ENCODE data around the gene ENOX1. TPM values are rescaled to one million over a fixed set of nuclear protein-coding genes. Genes with fewer than 3 reads are reported as not detected.
"Not testable (repeated sequence)": the region's sequence is repeated elsewhere in the genome, so short reads cannot be mapped to it uniquely, and the experiment has no call there.

The ENOX1 gene
- total RNA-seq, 3 donors from 2014 or later (not counting 1 experiment from before 2014, with no cell fraction given), result not detected

DNA sequence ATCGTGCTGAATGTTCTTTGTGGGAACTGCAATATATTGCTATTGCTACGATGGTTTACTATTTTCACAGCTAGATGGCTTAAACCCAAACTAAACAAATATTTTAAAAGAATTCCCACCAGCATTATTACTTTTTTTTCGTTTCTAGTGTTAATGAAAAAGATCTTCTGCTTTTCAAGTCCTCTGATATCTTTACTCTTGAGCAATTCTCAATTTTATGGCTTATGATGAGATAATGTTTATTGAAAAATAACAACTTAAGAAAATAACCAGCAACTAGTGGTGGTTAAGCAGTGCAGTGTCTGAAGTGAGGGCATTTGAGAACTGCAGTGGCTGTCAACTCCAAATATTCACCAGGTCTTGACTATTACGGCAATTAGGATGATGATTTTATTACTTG lies 360.4 kb downstream of the ENOX1 start:
- TF ChIP-seq, protein P1, sequence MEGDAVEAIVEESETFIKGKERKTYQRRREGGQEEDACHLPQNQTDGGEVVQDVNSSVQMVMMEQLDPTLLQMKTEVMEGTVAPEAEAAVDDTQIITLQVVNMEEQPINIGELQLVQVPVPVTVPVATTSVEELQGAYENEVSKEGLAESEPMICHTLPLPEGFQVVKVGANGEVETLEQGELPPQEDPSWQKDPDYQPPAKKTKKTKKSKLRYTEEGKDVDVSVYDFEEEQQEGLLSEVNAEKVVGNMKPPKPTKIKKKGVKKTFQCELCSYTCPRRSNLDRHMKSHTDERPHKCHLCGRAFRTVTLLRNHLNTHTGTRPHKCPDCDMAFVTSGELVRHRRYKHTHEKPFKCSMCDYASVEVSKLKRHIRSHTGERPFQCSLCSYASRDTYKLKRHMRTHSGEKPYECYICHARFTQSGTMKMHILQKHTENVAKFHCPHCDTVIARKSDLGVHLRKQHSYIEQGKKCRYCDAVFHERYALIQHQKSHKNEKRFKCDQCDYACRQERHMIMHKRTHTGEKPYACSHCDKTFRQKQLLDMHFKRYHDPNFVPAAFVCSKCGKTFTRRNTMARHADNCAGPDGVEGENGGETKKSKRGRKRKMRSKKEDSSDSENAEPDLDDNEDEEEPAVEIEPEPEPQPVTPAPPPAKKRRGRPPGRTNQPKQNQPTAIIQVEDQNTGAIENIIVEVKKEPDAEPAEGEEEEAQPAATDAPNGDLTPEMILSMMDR (IDR thresholded peaks at IDR 0.05), result no peak
- H3K9me3 ChIP-seq (ENCODE audit: control insufficient read depth, insufficient read depth, low read length), result no peaks in the 10 kb centered on the region
- H3K36me3 Mint-ChIP-seq, result no peaks in the 10 kb centered on the region
- DNase-seq, result no peak
- no peaks in the 10 kb centered on the region for H3K9me3 Mint-ChIP-seq
- peaks cover 0 to 5% of the 10 kb centered on the region in 2 donors for H3K27me3 Mint-ChIP-seq (ENCODE audit: low read depth in 2 of 2)
- no peaks in the 10 kb centered on the region for H3K36me3 ChIP-seq (ENCODE audit: control insufficient read depth, insufficient read depth, low read length)
- H3K4me1 ChIP-seq (ENCODE audit: control insufficient read depth, insufficient read depth, low read length), result no peaks in the 10 kb centered on the region
- no peaks in the 10 kb centered on the region for H3K4me1 Mint-ChIP-seq
- intact Hi-C loops (cut with micrococcal nuclease), result no loop called here
- WGBS (ENCODE audit: insufficient coverage), result 89% methylated on average over 1 of the region's 4 CpGs
- H3K4me3 Mint-ChIP-seq, result no peak overlapping the region
- no peak for ATAC-seq
- no peak overlapping the region for H3K27ac Mint-ChIP-seq
- no peak overlapping the region for H3K27ac ChIP-seq (ENCODE audit: low read length)
- H3K4me3 ChIP-seq (ENCODE audit: low read length), result no peak overlapping the region
- no peaks in the 10 kb centered on the region for H3K27me3 ChIP-seq (ENCODE audit: control insufficient read depth, insufficient read depth, low read length)

DNA sequence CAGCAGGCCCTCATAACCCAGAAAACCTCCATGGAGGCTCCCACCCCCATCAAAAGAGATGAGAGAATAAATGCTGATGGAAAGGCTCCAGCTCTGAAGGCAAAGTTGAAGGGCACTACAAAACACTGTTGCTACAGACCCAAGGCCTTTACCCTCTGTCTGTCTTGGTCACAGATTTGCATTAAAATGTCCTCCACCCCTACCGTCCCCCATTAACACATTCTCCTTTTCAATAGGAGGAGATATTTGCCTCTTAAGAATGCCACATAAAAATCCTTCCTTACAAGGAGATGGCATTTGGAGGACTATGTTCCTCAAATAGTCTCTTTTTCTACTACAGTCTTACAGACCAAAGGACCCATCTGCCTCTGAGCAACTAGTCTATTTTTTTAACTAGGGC lies 361.5 kb downstream of the ENOX1 start:
- H3K9me3 Mint-ChIP-seq, result no peaks in the 10 kb centered on the region
- no peak overlapping the region for H3K4me3 Mint-ChIP-seq

DNA sequence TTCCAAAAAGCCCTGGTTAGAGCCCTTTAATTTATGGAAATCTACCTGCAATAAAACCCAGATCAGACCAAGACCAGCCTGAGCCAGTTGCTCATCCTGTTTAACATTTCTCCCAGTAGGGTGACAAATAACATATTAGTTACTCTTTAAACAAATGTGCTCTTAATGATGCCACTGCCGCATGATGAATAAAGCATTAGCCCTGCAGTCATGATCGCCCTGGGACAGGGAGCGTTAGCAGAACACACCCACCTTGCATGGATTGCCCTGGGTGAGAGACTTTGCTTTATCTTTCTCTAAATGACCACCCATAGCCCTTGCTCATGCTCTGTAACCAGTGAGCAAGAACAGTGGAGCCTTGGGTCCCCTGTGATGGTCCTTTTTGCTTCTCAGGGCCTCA lies 362.4 kb downstream of the ENOX1 start:
- no peak overlapping the region for H3K4me3 ChIP-seq (ENCODE audit: low read length)
- Mint-ChIP-seq H3K36me3 (no peaks in the 10 kb centered on the region), H3K4me1 (no peaks in the 10 kb centered on the region), H3K27me3 (ENCODE audit: low read depth in 2 of 2) (peaks cover 0 to 5% of the 10 kb centered on the region in 2 donors), H3K9me3 (no peaks in the 10 kb centered on the region), H3K27ac (no peak overlapping the region), H3K4me3 (no peak overlapping the region)
- no peak overlapping the region for H3K27ac ChIP-seq (ENCODE audit: low read length)
- WGBS (ENCODE audit: insufficient coverage), result 77% methylated on average over 3 of the region's 3 CpGs
- intact Hi-C loops (cut with micrococcal nuclease), result no loop called here
- no peak for ATAC-seq
- no peaks in the 10 kb centered on the region for H3K9me3 ChIP-seq (ENCODE audit: control insufficient read depth, insufficient read depth, low read length)
- TF ChIP-seq, protein P1 (IDR thresholded peaks at IDR 0.05), result no peak
- no peak for DNase-seq
- H3K4me1 ChIP-seq (ENCODE audit: control insufficient read depth, insufficient read depth, low read length), result no peaks in the 10 kb centered on the region
- no peaks in the 10 kb centered on the region for H3K36me3 ChIP-seq (ENCODE audit: control insufficient read depth, insufficient read depth, low read length)
- H3K27me3 ChIP-seq (ENCODE audit: control insufficient read depth, insufficient read depth, low read length), result no peaks in the 10 kb centered on the region

More for the DNA sequence above, 361.5 kb downstream of the ENOX1 start:
- intact Hi-C loops (cut with micrococcal nuclease), result no loop called here
- no peaks in the 10 kb centered on the region for H3K4me1 Mint-ChIP-seq
- peaks cover 0 to 5% of the 10 kb centered on the region in 2 donors for H3K27me3 Mint-ChIP-seq (ENCODE audit: low read depth in 2 of 2)
- no peak for DNase-seq
- Histone ChIP-seq H3K36me3 (ENCODE audit: control insufficient read depth, insufficient read depth, low read length) (no peaks in the 10 kb centered on the region), H3K4me1 (ENCODE audit: control insufficient read depth, insufficient read depth, low read length) (no peaks in the 10 kb centered on the region), H3K27me3 (ENCODE audit: control insufficient read depth, insufficient read depth, low read length) (no peaks in the 10 kb centered on the region), H3K9me3 (ENCODE audit: control insufficient read depth, insufficient read depth, low read length) (no peaks in the 10 kb centered on the region), H3K4me3 (ENCODE audit: low read length) (no peak overlapping the region), H3K27ac (ENCODE audit: low read length) (no peak overlapping the region)
- H3K36me3 Mint-ChIP-seq, result no peaks in the 10 kb centered on the region
- TF ChIP-seq, protein P1 (IDR thresholded peaks at IDR 0.05), result no peak
- WGBS (ENCODE audit: insufficient coverage), result 77% methylated on average over 1 of the region's 1 CpG
- no peak for ATAC-seq
- H3K27ac Mint-ChIP-seq, result no peak overlapping the region

DNA sequence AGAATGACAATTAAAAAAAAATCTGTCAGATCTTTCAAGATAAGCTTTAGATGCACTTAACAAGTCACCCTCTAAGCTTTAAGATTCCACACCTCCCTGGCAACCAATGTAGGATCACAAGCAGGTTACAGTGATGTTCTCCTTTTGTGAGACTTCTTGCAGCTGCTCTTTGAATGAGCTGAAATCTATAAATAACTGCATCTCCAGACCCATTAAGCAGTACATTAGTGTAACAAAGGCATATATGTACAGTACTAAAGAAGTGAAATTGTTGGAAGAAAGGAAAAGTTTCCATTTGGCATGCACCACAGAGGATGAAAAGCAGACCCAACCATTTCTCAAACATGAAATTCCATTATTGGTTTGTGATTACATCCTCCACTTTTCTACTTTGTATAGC lies 364.7 kb downstream of the ENOX1 start:
- TF ChIP-seq, protein P1 (IDR thresholded peaks at IDR 0.05), result no peak
- ATAC-seq, result no peak
- H3K9me3 Mint-ChIP-seq, result no peaks in the 10 kb centered on the region

DNA sequence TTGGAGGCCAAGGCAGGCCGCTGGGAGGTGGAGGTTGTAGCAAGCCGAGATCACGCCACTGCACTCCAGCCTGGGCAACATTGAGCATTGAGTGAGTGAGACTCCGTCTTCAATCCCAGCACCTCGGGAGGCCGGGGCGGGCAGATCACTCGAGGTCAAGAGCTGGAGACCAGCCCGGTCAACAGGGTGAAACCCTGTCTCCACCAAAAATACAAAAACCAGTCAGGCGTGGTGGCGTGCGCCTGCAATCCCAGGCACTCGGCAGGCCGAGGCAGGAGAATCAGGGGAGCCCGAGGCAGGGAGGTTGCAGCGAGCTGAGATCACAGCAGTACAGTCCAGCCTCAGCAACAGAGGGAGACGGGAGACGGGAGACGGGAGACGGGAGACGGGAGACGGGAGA lies 369.9 kb downstream of the ENOX1 start:
- not testable (repeated sequence) for H3K4me1 Mint-ChIP-seq

More for the DNA sequence above, 364.7 kb downstream of the ENOX1 start:
- H3K4me1 Mint-ChIP-seq, result no peaks in the 10 kb centered on the region
- no peak for DNase-seq
- Histone ChIP-seq H3K36me3 (ENCODE audit: control insufficient read depth, insufficient read depth, low read length) (no peaks in the 10 kb centered on the region), H3K27ac (ENCODE audit: low read length) (no peak overlapping the region), H3K9me3 (ENCODE audit: control insufficient read depth, insufficient read depth, low read length) (no peaks in the 10 kb centered on the region), H3K4me1 (ENCODE audit: control insufficient read depth, insufficient read depth, low read length) (no peaks in the 10 kb centered on the region), H3K27me3 (ENCODE audit: control insufficient read depth, insufficient read depth, low read length) (no peaks in the 10 kb centered on the region), H3K4me3 (ENCODE audit: low read length) (no peak overlapping the region)
- H3K36me3 Mint-ChIP-seq, result no peaks in the 10 kb centered on the region
- no peak overlapping the region for H3K4me3 Mint-ChIP-seq
- intact Hi-C loops (cut with micrococcal nuclease), result no loop called here
- no peak overlapping the region for H3K27ac Mint-ChIP-seq
- peaks cover 0 to 4% of the 10 kb centered on the region in 2 donors for H3K27me3 Mint-ChIP-seq (ENCODE audit: low read depth in 2 of 2)

More for the DNA sequence above, 369.9 kb downstream of the ENOX1 start:
- H3K4me3 ChIP-seq (ENCODE audit: low read length); H3K27ac Mint-ChIP-seq; H3K9me3 Mint-ChIP-seq; intact Hi-C loops (cut with micrococcal nuclease); H3K4me1 ChIP-seq (ENCODE audit: control insufficient read depth, insufficient read depth, low read length); H3K36me3 ChIP-seq (ENCODE audit: control insufficient read depth, insufficient read depth, low read length); DNase-seq; H3K36me3 Mint-ChIP-seq; H3K4me3 Mint-ChIP-seq; H3K27me3 Mint-ChIP-seq (ENCODE audit: low read depth in 2 of 2); H3K27ac ChIP-seq (ENCODE audit: low read length); H3K9me3 ChIP-seq (ENCODE audit: control insufficient read depth, insufficient read depth, low read length); ATAC-seq; H3K27me3 ChIP-seq (ENCODE audit: control insufficient read depth, insufficient read depth, low read length): not testable (repeated sequence)
- WGBS (ENCODE audit: insufficient coverage), result 96% methylated on average over 22 of the region's 22 CpGs
